Stimulated activated CD8-positive, alpha-beta memory T cell treated with anti-CD3 and anti-CD28 coated beads, Interleukin-2, amount 100 ng/mL, for 48 hours (primary cell): ENCODE measurements around the gene PATJ.
"Not testable (repeated sequence)": the region's sequence is repeated elsewhere in the genome, so short reads cannot be mapped to it uniquely, and the experiment has no call there.

Source experiments
- DNase-seq, 2 donors: peaks; one replicate each; pipeline ENCODE4 v3.0.0-alpha.2; 2020; ENCODE audit warnings: low read depth in 2 of 2

The PATJ gene

DNA sequence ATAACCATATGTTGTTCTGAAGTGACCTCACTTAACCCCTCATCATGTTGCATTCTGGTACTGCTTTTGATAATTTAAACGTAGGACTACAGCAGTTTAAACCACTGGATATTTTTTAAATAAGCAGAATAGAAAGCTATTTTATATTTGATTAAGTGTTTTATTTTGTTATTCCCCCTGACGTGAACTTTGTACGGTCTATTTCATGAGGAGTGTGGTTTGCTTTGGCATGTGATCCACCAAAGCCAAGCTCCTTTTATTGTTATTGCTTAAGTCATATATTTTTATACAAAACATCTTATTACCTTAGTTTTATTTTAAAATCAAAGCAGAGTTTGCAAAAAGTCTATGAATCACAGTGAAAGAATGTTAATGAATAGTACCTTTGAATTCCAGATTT is 351.0 kb downstream of the PATJ start:
- no peak for DNase-seq

GRCh38 chr1:62097464-62097863 is 355.2 kb downstream of the PATJ start:
- no peak for DNase-seq

GRCh38 chr1:62100442-62100841 is 358.2 kb downstream of the PATJ start:
- no peak for DNase-seq

DNA sequence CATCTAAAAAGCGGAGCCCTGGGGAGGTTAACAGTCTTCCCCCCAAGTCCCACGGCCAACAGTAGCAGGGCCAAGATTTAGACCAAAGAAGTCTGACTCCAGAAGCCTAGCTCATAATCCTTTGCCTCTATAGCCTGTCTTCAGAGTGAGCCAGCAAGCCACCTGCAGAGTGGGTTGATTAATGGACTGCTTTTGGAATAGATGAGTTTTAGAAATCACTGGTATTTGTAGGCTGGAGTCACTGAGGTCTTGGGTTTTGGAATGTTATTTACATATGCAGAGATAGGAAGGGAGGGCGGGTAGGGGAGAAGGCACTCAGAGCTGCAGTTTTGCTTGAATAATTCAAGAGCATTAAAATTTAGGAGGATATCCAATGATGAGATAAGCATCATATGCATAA is 361.6 kb downstream of the PATJ start:
- DNase-seq: no peak

- DNase-seq: no peak
Observed at GRCh38 chr1:62107923-62108322, 365.6 kb downstream of the PATJ start.

DNA sequence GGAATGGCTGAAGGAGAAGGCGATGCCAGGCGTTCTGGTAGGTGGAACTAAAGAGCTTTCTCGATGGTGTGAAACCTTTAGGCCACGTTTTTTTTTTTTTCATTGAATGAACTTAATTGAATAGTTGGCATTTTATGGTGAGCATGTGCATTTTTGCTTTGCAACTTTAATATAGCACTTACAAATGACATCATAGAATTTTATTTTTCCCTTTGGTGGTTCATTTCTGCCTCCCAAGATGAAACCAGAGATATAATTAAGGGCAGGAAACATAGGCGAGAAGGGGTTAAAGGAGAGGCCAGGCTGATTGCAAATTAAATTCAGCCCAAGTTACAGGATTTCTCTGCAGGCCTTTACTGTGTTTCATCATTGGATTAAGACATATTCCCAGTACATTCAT is 366.8 kb downstream of the PATJ start:
- no peak for DNase-seq

GRCh38 chr1:62110198-62110817 is 368.0 kb downstream of the PATJ start:
- no peak for DNase-seq

- no peak for DNase-seq
Observed at GRCh38 chr1:62111084-62111483, 368.8 kb downstream of the PATJ start.

- no peak for DNase-seq
Observed at GRCh38 chr1:62113507-62113906, 371.2 kb downstream of the PATJ start.

DNA sequence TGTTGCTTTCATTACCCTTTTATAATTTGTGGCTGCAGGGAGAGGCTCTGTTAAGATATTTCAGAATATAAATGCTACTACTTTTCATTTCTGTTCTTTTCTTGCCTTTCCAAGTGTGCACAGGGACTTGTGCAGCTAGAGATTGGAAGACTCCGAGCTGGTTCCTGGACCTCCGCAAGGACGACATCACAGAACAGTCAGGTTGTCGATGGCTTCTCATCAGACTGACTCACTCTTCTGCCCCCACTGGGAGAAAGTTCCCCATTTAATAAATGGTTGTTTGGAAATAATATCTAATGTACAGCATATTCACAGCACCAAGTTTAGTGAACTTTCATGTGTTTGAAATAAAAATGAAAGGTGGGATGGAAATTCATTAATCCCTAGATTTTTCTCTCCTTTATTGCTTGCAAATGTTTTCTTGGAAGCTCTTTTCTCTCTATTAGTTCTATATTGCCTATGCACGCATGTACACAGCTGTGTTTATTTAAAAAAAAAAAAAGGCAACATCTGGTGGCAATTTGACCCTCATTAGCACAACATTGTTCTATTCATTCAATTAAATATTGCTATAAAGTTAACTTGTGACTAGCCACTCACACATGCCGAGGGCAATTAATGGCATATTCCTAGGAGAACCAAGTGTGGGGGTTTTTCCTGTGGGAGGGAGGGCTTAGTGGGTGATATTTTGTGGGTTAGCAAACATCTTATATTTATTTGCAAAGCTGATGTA is 374.9 kb downstream of the PATJ start:
- DNase-seq: no peak

DNA sequence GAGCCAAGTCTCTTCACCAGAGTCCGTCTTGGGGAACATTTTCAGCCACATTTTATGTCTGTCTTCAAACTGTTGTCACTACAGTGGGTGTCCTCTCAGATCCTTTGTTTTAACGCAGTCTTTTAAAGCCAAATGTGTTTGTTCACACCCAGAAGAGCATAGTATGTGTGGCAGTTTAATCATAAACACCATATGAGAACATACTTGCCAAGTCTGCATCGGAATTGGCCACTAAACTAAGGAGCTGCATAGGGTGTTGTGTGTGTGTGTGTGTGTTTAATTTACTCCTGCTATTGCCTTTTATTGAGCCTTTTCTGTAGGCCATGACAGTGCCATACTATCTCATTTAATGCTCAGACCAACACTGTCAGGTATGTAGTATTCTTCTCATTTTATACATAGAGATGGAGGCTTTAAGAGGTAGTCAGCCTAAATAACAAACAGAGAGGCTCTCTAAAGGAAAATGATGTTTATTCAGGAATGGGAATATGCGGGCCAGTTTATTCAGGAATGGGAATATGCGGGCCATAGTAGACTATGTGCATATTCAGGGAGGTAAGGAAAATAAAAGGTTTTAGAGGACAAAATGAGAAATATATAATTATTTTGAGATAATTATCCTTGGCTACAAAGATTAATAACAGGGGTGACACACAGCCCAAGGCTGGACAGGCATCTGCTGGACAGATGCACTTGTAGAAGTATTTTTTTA is 384.5 kb downstream of the PATJ start:
- no peak for DNase-seq

DNA sequence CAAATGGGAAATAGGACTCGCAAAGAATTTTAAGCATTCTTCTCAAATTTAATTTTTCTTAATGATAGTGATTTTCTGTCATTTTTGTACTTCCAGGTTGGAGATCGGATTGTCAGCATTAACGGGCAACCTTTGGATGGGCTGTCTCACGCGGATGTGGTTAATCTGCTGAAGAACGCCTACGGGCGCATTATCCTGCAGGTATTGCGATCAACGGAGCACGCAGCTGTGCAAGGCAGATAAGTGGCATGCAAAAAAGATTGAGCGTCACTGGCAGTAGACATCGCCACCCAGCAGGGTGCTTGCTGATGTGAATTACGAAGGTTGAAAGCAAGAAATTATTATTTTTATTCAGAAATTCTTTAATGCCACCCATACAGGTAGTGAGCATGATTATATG is 386.5 kb downstream of the PATJ start:
- no peak for DNase-seq

- no peak for DNase-seq
Observed at GRCh38 chr1:62131093-62131725, 388.9 kb downstream of the PATJ start.

DNA sequence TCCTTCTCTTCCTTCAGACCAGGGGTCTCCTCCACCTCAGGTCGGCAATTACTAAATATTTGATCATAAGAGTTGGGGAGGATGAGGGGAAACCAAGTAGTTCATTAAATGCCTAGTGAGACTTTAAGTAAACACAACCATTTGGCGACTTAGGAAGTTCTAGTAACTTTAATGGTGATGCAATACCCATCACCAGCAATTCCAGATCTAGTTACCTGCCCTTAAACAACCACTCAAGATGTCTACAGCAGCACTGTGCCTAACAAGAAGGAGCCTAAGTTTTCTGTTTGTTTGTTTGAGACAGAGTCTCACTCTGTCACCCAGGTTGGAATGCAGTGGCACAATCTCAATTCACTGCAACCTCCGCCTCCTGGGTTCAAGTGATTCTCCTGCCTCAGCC is 395.7 kb downstream of the PATJ start:
- DNase-seq: no peak

- no peak for DNase-seq
Observed at GRCh38 chr1:62139410-62139809, 397.1 kb downstream of the PATJ start.

DNA sequence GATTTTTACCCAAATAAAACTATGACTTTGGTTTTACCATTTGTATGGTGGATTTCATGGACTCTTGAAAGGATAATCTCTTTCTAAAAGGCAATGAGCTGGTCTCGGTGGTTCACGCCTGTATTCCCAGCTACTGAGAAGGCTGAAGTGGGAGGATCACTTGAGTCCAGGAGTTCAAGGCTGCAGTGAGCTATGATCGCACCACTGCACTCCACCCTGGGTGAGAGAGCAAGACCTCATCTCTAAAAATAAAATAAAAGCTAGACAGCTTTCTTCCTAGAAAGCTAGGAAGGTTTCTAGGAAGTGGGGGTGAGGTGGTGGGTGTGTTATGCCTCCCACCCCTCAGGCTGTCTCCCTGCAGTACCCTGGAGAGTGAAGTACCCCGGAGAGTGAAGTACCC is 398.4 kb downstream of the PATJ start:
- no peak for DNase-seq

- no peak for DNase-seq
Observed at GRCh38 chr1:62142496-62142895, 400.2 kb downstream of the PATJ start.

DNA sequence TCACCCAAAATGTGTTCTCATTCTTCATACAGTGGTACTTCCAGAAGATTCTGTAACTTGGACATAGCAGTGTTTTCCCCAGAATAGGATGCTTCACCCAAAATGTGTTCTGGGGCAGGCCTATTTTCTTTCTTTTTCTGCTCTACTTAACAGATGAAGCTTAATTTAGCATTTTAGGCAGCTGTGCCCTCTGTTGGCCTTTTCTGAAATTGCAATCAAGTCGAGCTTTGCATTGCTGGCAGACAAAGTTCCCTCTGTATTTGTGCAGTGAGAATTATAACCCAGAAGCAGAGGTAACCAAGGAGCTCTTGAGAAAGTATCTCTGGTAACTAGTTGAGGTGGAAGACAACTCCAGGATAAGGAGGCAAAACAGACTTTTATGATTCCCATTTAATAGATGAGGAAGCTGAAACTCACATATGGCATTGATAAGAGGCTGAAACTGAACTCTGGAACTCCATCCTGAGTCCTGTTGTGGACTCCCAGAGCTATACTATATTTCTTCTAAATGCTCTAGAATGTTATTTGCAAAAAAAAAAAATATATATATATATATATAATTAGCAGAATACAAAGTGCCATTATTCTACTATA is 402.1 kb downstream of the PATJ start:
- DNase-seq: peak in 1 of 2 donors; percentile 8

GRCh38 chr1:62159940-62160348 is 417.7 kb downstream of the PATJ start:
- DNase-seq: no peak

GRCh38 chr1:62161711-62162110 is 419.4 kb downstream of the PATJ start:
- no peak for DNase-seq

- DNase-seq: not testable (repeated sequence)
Observed at GRCh38 chr1:62170380-62170779, 428.1 kb downstream of the PATJ start.

- no peak for DNase-seq
Observed at GRCh38 chr1:62175568-62176179, 433.4 kb downstream of the PATJ start.
